Breast epithelium (tissue), 3 donors: ENCODE measurements around the gene NSRP1.

Experiments used
- CTCF ChIP-seq, 3 donors: fragments of 450-650 bp; IDR thresholded peaks; one replicate each; pipeline ENCODE4 v1.5.1; 2016 to 2017; ENCODE audit warnings: antibody characterized with exemption in 3 of 3, mild to moderate bottlenecking in 3 of 3, moderate library complexity in 3 of 3
- POLR2A ChIP-seq: fragments of 450-650 bp; IDR thresholded peaks from one replicate; pipeline ENCODE4 v1.6.1; 2016; ENCODE audit warnings: antibody characterized with exemption, mild to moderate bottlenecking, moderate library complexity
- POLR2AphosphoS5 ChIP-seq, 3 donors: sonication (generic); formaldehyde crosslinking; IDR thresholded peaks; one replicate each; pipeline ENCODE4 v1.6.1; 2017; ENCODE audit warnings: antibody characterized with exemption in 3 of 3

- TF ChIP-seq CTCF (IDR thresholded peaks at IDR 0.05), result no peak
- TF ChIP-seq POLR2AphosphoS5 (IDR thresholded peaks at IDR 0.05), result no peak
- TF ChIP-seq POLR2A, result no peak
These were observed 70.1 kb downstream of the NSRP1 start for GRCh38 chr17:30186761-30187160.
